ENCODE data around the gene FGF4.

The FGF4 gene

GRCh38 chr11:69775163-69775755, at the start of gene FGF4:
Gene FGF4 (minus strand): TSS chr11:69775341. CDS start chr11:69775084, 257 bp downstream.
- no peak for DNase-seq

DNA sequence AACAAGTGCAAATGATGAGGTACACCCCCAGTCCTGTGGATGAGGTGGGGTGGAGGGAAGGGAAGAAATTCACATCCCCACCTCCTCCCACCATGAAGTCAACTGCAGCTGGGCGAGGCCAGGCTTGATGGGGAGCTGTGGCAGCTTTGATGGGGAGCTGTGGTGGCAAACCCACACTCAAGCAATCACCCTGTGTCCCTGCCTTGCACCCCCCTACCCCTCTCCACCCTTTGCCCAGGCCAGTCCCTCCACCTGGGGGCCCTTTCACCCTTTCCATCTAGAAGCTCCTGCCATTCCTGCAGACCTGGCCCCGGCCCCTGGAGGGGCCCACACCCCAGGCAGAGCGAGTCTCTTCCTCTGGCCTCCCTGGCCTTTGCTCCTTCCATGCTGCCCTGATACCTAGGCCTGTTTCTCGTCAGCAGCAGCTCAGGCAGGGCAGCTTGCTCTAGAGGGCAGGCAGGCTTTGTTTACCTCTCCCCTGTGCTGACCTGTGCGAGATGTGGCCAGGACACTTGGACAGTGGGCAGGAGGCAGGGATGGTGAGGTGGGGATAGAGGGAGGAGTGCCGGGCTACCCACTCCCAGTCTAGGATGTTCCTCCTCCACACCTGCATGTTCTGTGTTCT, 48.6 kb upstream of the FGF4 start:
- no peak for DNase-seq

GRCh38 chr11:69822676-69823494, 47.7 kb upstream of the FGF4 start:
- DNase-seq: no peak

GRCh38 chr11:69821511-69822040, 46.4 kb upstream of the FGF4 start:
- DNase-seq: no peak

GRCh38 chr11:69820441-69820840, 45.3 kb upstream of the FGF4 start:
- no peak for DNase-seq

GRCh38 chr11:69819541-69820070, 44.5 kb upstream of the FGF4 start:
- DNase-seq: no peak

- DNase-seq: no peak
Measured at GRCh38 chr11:69818603-69819441, 43.7 kb upstream of the FGF4 start, which contains the start of gene FGF3. Gene FGF3 (minus strand): TSS chr11:69819416. CDS start chr11:69818933, 483 bp downstream.

DNA sequence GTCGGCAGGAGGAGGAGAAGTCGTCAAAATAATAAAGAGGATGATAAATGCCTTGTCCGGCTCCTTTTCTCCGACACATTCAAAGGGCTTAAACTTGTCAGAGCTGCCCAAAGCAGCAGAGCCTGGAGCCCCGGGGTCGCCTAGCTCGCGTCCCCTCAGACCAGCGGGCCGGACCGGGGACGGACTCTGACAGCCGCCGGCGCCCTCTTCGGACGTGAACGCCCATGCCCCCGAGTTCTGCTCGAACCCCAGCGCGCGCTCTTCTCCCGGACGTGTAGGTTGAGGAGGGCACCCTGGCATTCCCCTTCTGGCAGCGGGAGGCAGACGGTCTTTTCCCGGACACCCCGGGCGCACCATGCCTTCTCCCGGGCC, 43.1 kb upstream of the FGF4 start:
- no peak for DNase-seq

DNA sequence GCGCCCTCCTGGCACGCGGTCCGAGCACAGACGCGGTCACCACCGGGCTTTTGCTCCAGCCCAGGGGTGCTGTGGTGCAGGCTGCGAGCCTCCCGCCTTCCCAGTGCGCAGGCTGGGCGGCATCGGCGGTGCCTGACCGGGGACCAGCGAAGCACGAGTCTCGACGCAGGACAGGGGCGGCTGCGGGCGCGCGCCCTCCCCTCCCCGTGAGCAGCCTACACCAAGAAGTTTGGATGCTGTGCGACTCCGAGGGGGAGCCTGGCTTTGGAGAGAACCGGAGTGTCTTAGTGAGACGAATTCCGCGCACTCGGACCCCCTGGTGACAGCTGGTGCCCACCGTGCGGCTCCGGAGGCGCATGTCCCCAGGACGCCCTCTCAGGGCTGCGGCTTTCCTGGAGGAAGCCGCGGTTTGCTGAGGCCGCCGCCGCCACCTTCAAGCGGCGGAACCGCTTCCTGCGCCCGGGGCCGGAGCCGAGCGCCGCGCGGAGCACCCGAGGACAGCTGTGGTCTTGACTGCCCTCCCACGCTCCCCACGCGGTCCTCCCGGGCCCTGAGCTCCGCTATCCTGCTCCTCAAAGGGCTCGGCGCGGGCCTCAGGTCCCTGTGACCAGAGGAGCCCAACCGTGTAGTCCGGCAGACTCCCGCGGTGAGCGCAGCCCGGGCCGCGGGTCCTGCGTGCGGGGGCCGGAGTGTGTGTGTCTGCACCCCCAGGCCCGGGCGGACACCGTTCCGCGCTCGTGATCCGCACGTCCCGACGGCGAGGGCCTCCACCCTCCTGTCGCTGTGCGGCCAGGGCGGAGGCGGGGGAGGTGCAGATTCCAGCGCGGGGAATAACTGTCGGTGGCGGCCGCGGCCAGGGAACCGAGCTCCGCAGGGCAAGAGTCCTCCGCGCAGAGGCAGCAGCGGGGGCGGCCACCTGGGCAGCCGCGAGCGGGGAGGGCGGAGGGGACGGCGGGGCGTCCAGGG, 42.4 kb upstream of the FGF4 start:
- DNase-seq: no peak

- no peak for DNase-seq
Measured at GRCh38 chr11:69816671-69817070, 41.5 kb upstream of the FGF4 start.

- no peak for DNase-seq
Measured at GRCh38 chr11:69815973-69816372, 40.8 kb upstream of the FGF4 start.

- DNase-seq: no peak
Measured at GRCh38 chr11:69814902-69815301, 39.8 kb upstream of the FGF4 start.

GRCh38 chr11:69814411-69814810, 39.3 kb upstream of the FGF4 start:
- no peak for DNase-seq

- no peak for DNase-seq
Measured at GRCh38 chr11:69813839-69814238, 38.7 kb upstream of the FGF4 start.

DNA sequence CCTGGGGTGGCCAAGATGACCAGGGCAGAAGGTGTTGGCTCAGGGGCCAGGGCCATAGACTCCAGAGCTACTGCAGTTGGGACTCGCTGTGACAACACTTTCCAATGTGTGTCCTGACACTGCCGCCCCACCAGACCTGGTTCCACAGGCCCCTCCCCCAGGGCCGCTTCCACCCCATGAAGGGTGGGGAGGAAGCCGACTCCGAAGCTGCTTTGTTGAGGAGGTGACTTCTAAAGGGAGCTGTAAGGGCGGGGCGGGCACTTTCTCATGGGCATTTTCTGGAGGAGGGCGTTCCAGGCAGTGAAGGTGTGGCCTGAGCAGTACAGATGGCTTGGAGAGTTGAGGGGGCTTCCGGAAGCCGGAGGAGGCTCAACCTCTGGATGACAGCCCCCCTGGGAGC, 37.8 kb upstream of the FGF4 start:
- DNase-seq: no peak

GRCh38 chr11:69812256-69812655, 37.1 kb upstream of the FGF4 start:
- DNase-seq: no peak

DNA sequence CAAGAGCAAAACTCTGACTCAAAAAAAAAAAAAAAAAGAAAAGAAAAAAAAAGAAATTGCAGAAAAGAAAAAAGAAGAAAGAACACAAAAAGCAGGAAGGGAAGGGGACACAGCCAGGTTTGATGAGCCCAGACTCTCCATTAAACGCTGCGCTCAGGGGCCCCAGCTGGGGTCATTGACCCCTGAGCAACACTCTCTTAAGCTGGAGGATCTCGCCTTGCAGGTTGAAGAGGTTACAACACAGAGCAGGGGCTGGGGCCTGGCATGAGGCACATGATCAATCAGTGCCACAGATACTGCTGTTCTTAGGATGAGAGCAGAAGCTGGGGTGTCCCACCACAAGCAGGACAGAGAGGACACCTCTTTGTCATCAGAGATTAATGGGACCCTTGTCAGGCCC, 36.3 kb upstream of the FGF4 start:
- DNase-seq: no peak

DNA sequence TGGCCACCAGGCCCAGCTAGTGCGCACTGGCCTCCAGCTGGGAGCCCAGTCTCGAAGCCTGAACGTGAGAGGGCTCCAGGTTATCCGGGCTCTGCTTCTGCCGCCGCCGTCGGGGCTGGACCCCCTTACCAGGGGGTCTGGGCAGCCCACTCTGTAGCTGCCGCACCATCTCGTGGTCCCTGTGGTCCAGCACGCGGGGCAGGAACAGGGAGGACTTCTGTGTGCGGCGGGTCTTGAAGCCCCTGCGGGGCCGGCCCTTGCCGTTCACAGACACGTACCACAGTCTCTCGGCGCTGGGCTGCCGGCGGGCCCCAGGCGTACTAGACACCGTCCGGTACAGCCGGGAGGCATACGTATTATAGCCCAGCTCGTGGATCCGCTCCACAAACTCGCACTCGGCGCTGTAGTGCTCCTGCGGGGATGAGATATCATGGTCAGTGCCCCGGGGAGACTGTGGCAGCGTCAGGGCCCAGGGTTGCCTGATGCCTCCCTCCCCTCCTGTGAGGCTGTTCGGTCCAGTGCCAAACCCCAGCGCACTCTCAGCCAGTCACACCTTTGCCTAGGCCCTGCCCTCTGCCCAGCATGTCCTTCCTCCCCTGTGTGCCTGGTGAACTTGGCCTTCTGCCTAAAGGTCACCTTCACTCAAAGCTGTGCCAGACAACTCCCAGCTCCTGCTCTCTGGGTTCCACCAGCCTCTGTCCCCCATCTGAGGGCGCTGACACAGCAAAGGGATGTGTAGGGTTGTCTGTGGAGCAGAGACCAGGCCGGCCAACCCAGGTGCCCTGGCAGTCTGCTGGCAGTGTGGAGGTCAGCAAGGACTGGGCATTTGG, 35.4 kb upstream of the FGF4 start:
- DNase-seq: no peak

- DNase-seq: no peak
Measured at GRCh38 chr11:69808667-69809086, 33.5 kb upstream of the FGF4 start.

DNA sequence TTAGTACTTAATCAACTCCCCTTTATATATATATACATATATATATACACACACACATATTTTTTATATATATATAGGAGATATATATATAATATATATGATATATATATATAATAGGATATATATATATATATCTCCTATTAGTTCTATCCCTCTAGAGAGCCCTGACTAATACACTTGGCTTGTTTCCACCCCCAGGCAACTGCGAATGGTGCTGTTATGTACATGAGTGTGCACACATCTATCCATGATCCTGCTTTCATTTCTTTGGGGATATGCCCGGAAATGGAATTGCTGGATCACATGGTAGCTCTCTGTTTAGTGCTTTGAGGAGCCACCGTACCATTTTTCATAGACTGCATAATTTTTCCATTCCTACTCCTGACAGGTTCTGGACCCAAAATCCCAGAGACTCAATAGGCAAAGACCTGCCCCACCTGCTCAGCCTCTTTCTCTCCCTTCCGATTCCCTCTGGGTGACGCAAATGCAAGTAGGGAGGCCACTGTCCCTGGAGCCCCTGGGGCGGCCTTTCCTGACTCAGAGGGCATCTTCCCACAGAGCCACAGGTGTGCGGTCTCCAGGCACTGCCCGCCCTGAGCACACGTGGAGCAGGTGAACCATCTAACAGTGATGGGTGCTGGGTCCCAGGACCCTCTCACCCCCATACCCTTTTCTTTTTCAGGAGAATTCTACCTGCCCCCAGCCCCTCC, 32.1 kb upstream of the FGF4 start:
- no peak for DNase-seq

Data from CD4-positive, alpha-beta T cell treated with Interleukin-10 for 1 hour (primary cell).